Vagina (tissue), 2 donors: ENCODE results near the gene ANO1.

Experiments used
- POLR2AphosphoS5 ChIP-seq, 2 donors: sonication (generic); formaldehyde crosslinking; IDR thresholded peaks; one replicate each; pipeline ENCODE4 v1.9.0; 2017; ENCODE audit warnings: antibody characterized with exemption in 2 of 2, mild to moderate bottlenecking in 2 of 2, low read depth in 1 of 2; ENCODE audit not compliant: insufficient read depth in 1 of 2
- TF ChIP-seq, protein P1 (sequence below), 3 experiments: fragments of 450-650 bp in 2 of 3; fragments of 200-600 bp in 1 of 3; sonication (generic) in 1 of 3; IDR thresholded peaks; one replicate each; pipeline ENCODE4 v1.5.1; 2017 to 2019; ENCODE audit warnings: antibody characterized with exemption in 3 of 3, mild to moderate bottlenecking in 2 of 3, moderate library complexity in 2 of 3

DNA sequence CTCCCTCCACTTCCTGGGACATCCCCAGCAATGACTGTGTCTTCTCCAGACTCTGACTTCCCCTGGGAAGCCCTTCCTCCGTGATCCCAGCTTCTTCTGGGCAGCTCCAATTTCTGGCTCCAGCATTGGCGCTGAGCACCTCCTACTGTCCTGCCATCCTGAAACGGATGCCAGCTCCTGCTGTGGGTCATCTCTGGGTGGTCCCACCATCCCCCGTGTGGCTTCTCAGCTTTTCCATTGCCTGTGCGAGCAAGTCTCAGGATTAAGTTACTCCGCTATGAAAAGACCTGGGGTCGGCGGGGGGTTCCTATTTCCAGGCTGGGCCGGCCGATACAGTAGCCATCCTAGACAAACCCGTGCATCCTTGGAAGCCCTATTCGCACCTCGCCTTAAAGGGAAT lies 69.6 kb downstream of the ANO1 start:
- TF ChIP-seq, protein P1, sequence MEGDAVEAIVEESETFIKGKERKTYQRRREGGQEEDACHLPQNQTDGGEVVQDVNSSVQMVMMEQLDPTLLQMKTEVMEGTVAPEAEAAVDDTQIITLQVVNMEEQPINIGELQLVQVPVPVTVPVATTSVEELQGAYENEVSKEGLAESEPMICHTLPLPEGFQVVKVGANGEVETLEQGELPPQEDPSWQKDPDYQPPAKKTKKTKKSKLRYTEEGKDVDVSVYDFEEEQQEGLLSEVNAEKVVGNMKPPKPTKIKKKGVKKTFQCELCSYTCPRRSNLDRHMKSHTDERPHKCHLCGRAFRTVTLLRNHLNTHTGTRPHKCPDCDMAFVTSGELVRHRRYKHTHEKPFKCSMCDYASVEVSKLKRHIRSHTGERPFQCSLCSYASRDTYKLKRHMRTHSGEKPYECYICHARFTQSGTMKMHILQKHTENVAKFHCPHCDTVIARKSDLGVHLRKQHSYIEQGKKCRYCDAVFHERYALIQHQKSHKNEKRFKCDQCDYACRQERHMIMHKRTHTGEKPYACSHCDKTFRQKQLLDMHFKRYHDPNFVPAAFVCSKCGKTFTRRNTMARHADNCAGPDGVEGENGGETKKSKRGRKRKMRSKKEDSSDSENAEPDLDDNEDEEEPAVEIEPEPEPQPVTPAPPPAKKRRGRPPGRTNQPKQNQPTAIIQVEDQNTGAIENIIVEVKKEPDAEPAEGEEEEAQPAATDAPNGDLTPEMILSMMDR (IDR thresholded peaks at IDR 0.05), result no peak
- no peak for TF ChIP-seq POLR2AphosphoS5 (IDR thresholded peaks at IDR 0.05; ENCODE audit: insufficient read depth in 1 of 2, low read depth in 1 of 2)
